Psoas muscle (tissue), 8 donors: ENCODE data around the gene GNAI2. TPM values are rescaled to one million over a fixed set of nuclear protein-coding genes. Genes with fewer than 3 reads are reported as not detected.
A peak's percentile ranks its signal among the peaks of the same experiment; 100 is the strongest.

Experiments used
- ATAC-seq, 4 donors: fragments of 200-7000 bp; cut with Tn5 transposase; one replicate each; pipeline ENCODE4 v1.9.1; 2020; ENCODE audit warnings: moderate library complexity in 3 of 4, mild to moderate bottlenecking in 2 of 4
- DNase-seq, 2 donors: peaks; one replicate each; pipeline ENCODE4 v3.0.0-alpha.2; 2020
- H3K27ac ChIP-seq: fragments of 200-600 bp; one replicate; pipeline ENCODE4 v1.8.0; 2022
- H3K27me3 ChIP-seq, 3 donors: fragments of 200-600 bp in 1 of 3; one replicate each; pipeline versions ENCODE4 v1.6.1 to v1.8.0; 2013 to 2022; ENCODE audit warnings: low read length in 2 of 3, mild to moderate bottlenecking in 2 of 3, moderate library complexity in 1 of 3; ENCODE audit not compliant: insufficient read depth in 3 of 3
- H3K36me3 ChIP-seq, 2 donors: fragments of 200-600 bp in 1 of 2; one replicate each; pipeline versions ENCODE4 v1.6.1 to v1.8.0; 2013 to 2022; ENCODE audit warnings: low read depth in 1 of 2, mild to moderate bottlenecking in 1 of 2, moderate library complexity in 1 of 2; ENCODE audit not compliant: insufficient read depth in 1 of 2
- H3K4me1 ChIP-seq: fragments of 200-600 bp; one replicate; pipeline ENCODE4 v1.8.0; 2022
- H3K4me3 ChIP-seq: fragments of 200-600 bp; one replicate; pipeline ENCODE4 v1.8.0; 2022; ENCODE audit warnings: mild to moderate bottlenecking
- H3K9me3 ChIP-seq: fragments of 200-600 bp; one replicate; pipeline ENCODE4 v1.8.0; 2022
- CTCF ChIP-seq: fragments of 200-600 bp; IDR thresholded peaks from one replicate; pipeline ENCODE4 v1.8.0; 2022; ENCODE audit warnings: antibody characterized with exemption
- WGBS, 3 donors: extraction: QIAGEN DNeasy Blood & Tissue Kit; methylation state at CpG; one replicate each; pipeline versions ENCODE4 v1.1.6 to v1.1.7; 2013; 5-methylcytosine and 5-hydroxymethylcytosine counted together
- intact Hi-C, 2 donors: fragments of 100-400 bp; cut with DNase I; formaldehyde crosslinking; loops; one replicate each; pipeline versions ENCODE4 v1.11.0 to v1.14.2; 2022
- polyA plus RNA-seq, 3 donors: library from polyadenylated mRNA; stranded (reverse); fragments of 200-250 nt; gene quantifications; one replicate each; pipeline ENCODE4 v1.2.3, GENCODE V29; 2013
- total RNA-seq, 4 donors: library from RNA; stranded (reverse); fragmentation: NEBNext Ultra II Directional in 2 of 4; extraction: Animal tissue kit (Norgen Biotek cat#: 25700) in 2 of 4; gene quantifications; one replicate each; pipeline versions ENCODE4 v1.2.1 to v1.2.4, GENCODE V29; 2021 to 2023
- donor health status: healthy with polysubstance abuse.
- donor health status: DM: no; HTN: no; CAD: no; lungs with moderate emphysema.
- donor health status: Bipolar disorder and iron deficiency.
- donor health status: healthy.
- donor health status: DM: yes; HTN: yes; CAD: no.
- donor health status: DM: no; HTN: no; CAD: no.
- donor health status: DM: no; HTN: no; CAD: no.
- donor health status: DM: yes; HTN: yes; CAD: no.

The GNAI2 gene
- total and polyA plus RNA-seq, 7 donors, result 39.4 to 93.9 (median 57.6) TPM

DNA sequence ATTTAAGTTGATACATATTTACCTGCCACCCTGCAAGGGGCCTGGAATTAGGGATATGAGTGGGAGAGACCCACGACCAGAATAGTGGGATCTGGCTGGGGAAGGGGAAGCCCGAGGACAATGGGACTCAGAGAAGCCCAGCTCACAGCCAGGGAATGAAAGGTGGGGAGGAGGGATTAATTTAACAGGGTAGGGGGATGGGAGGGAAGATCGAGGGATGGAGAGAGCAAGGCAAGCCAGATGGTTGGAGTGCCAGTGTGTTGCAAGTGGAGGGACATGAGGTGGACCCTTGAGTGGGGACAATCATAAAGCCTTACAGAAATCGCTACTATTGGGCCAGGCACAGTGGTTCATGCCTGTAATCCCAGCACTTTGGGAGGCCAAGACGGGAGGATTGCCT, 4.4 kb upstream of the GNAI2 start:
- no peak overlapping the region for H3K4me3 ChIP-seq
- no peaks in the 10 kb centered on the region for H3K27me3 ChIP-seq
- H3K36me3 ChIP-seq, result no peaks in the 10 kb centered on the region
- WGBS, 3 donors, result 63 to 70% (median 67%) methylated on average over 5 of the region's 5 CpGs
- intact Hi-C loops, result loop anchor here in 1 of 2 donors (5.0 kb wide), 1 partner anchor 109 kb away; no protein-coding TSS in a partner anchor
- H3K4me1 ChIP-seq, result peaks cover 5% of the 10 kb centered on the region
- TF ChIP-seq CTCF, result no peak
- no peaks in the 10 kb centered on the region for H3K9me3 ChIP-seq
- ATAC-seq (no peak), DNase-seq (no peak)
- no peak overlapping the region for H3K27ac ChIP-seq

- Histone ChIP-seq H3K4me3 (no peak overlapping the region), H3K4me1 (peaks cover 10% of the 10 kb centered on the region), H3K27ac (no peak overlapping the region), H3K27me3 (no peaks in the 10 kb centered on the region), H3K9me3 (no peaks in the 10 kb centered on the region), H3K36me3 (no peaks in the 10 kb centered on the region)
- ATAC-seq (no peak), DNase-seq (no peak)
- WGBS, 3 donors, result 78 to 80% (median 78%) methylated on average over 3 of the region's 3 CpGs
- no peak for TF ChIP-seq CTCF
- intact Hi-C loops, result loop anchor here in 1 of 2 donors (5.0 kb wide), 1 partner anchor 110 kb away; no protein-coding TSS in a partner anchor
Observed at GRCh38 chr3:50232303-50232702, 3.7 kb upstream of the GNAI2 start.

DNA sequence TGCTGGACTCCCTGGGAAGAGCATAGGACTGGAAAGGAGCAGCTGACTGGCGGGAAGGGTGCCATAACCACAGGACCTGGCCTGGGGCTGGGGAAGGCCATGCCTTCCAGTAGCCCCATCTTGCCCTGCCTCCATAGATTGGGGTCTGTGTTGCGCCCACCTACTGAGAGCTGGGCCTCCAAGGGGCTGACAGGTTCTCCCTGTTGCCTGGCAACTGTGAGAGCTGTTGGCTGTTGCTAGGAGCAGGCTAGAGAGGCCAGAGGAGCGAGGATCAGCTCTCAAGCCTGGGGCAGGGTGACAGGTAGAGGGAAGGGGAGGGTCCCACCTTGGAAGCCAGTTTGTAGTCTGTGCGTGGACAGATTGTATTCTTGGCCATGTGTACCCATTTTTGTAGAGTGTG, 2.8 kb upstream of the GNAI2 start:
- intact Hi-C loops, result loop anchor here in 1 of 2 donors (5.0 kb wide), 1 partner anchor 111 kb away; no protein-coding TSS in a partner anchor

GRCh38 chr3:50236484-50237132, 604 bp downstream of the GNAI2 start:
- no peaks in the 10 kb centered on the region for H3K36me3 ChIP-seq
- no peak for TF ChIP-seq CTCF
- H3K27ac ChIP-seq, result peak overlapping the region; percentile 81
- no peak for DNase-seq
- ATAC-seq, result no peak
- intact Hi-C loops, result no loop called here
- peaks cover 20% of the 10 kb centered on the region for H3K4me1 ChIP-seq
- no peaks in the 10 kb centered on the region for H3K27me3 ChIP-seq
- H3K9me3 ChIP-seq, result no peaks in the 10 kb centered on the region
- 18 to 22% (median 18%) methylated on average over 12 to 13 of the region's 13 CpGs for WGBS, 3 donors
- H3K4me3 ChIP-seq, result peak overlapping the region; percentile 85

More for the DNA sequence above, 2.8 kb upstream of the GNAI2 start:
- TF ChIP-seq CTCF, result no peak
- DNase-seq (no peak), ATAC-seq (no peak)
- H3K9me3 ChIP-seq, result no peaks in the 10 kb centered on the region
- 88 to 94% (median 92%) methylated on average over 4 of the region's 4 CpGs for WGBS, 3 donors
- no peak overlapping the region for H3K4me3 ChIP-seq
- no peaks in the 10 kb centered on the region for H3K27me3 ChIP-seq
- H3K27ac ChIP-seq, result no peak overlapping the region
- H3K36me3 ChIP-seq, result no peaks in the 10 kb centered on the region
- H3K4me1 ChIP-seq, result peaks cover 8% of the 10 kb centered on the region
